ENCODE measurements around the gene ZSCAN10. TPM values are rescaled to one million over a fixed set of nuclear protein-coding genes. Genes with fewer than 3 reads are reported as not detected.

ZSCAN10 gene
- total and polyA plus RNA-seq, 2 of the 13 experiments (the other 11 are each of a cell fraction or from before 2014, with no cell fraction given): not detected

DNA sequence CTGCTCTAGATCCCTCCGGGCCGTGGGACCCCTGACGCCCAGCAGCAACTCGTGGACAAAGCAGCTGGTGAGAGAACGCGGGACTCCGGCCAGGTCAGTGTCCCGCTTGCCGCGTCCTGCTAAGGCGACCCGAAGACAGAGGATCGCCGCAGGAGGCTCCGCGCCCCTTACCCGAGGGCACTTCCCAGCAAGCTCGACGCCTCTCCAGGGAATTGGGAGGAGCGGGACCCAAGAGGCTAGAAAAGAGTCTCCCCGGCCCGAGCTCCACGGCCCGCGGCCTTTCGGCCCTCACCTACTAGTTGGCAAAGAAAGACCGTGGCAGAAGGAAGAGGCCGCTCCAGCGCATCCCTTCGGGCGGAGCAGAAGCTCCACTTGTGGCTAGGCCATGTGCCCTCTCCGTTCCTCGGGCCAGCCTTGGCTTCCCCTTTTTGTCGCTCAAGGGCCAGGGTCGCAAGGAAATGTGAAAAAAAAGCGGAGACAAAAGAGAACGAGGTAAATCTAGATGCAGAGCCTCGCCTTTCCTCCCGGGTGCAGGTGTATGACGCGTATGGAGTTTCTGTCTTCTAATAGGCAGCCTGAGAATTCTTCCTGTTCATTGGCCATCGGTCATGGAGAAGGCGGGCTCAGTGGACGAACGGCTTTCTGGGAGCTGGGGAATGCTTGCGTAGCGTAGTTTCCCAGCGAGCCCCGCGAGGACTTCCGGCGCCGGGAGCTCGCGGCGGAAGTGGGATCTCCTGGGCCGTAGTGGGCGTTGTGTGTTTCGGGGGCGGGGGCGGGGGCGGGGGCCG is 35.4 kb upstream of the ZSCAN10 start, which contains the start of gene ZNF213 (continued):
- TF ChIP-seq ZNF317 (CRISPR knock-in tag; IDR thresholded peaks at IDR 0.05): no peak
- no peak for TF ChIP-seq GATA4 (IDR thresholded peaks at IDR 0.05; ENCODE audit: borderline replicate concordance, low read depth)
- no peak for TF ChIP-seq KLF13 (CRISPR knock-in tag; IDR thresholded peaks at IDR 0.05)
- 0 out of 2 replicates have a peak, but pooled peaks have one; percentile 11 for TF ChIP-seq FOXJ3 (CRISPR knock-in tag; IDR thresholded peaks at IDR 0.05; ENCODE audit: borderline replicate concordance)
- no peak for TF ChIP-seq ZNF550 (CRISPR knock-in tag; IDR thresholded peaks at IDR 0.05; ENCODE audit: borderline replicate concordance)
- no peak for TF ChIP-seq ZNF792 (CRISPR knock-in tag; IDR thresholded peaks at IDR 0.05)
- no peak for TF ChIP-seq BRD4 (CRISPR knock-in tag; IDR thresholded peaks at IDR 0.05)
- TF ChIP-seq CCAR2 (optimal IDR thresholded peaks at IDR 0.05; ENCODE audit: low read depth, low read length): no peak
- TF ChIP-seq ELF1 (CRISPR knock-in tag; IDR thresholded peaks at IDR 0.05): peak; percentile 74; the same call in 1 of the 2 replicates
- TF ChIP-seq HOXA9 (CRISPR knock-in tag; IDR thresholded peaks at IDR 0.05; ENCODE audit: borderline replicate concordance): no peak; the same call in 1 of the 2 replicates
- no peak for TF ChIP-seq ZNF432 (CRISPR knock-in tag; IDR thresholded peaks at IDR 0.05; ENCODE audit: borderline replicate concordance)
- TF ChIP-seq HNRNPLL (IDR thresholded peaks at IDR 0.05; ENCODE audit: low read depth, low read length, poor library complexity, severe bottlenecking): no peak
- TF ChIP-seq NFYC (CRISPR knock-in tag; IDR thresholded peaks at IDR 0.05): peak; percentile 89
- no peak for TF ChIP-seq HMG20B (CRISPR knock-in tag; conservative IDR thresholded peaks at IDR 0.05)
- TF ChIP-seq ZNF20 (CRISPR knock-in tag; IDR thresholded peaks at IDR 0.05): no peak
- no peak for TF ChIP-seq PLRG1 (conservative IDR thresholded peaks at IDR 0.05)
- no peak for TF ChIP-seq STAT6 (CRISPR knock-in tag; IDR thresholded peaks at IDR 0.05; ENCODE audit: borderline replicate concordance)
- TF ChIP-seq HDAC6 (IDR thresholded peaks at IDR 0.05; ENCODE audit: low read depth, low read length): no peak
- TF ChIP-seq ZSCAN30 (CRISPR knock-in tag; IDR thresholded peaks at IDR 0.05): no peak
- no peak for TF ChIP-seq ZNF10 (CRISPR knock-in tag; IDR thresholded peaks at IDR 0.05; ENCODE audit: borderline replicate concordance, low read depth)
- no peak for TF ChIP-seq ZIK1 (CRISPR knock-in tag; IDR thresholded peaks at IDR 0.05; ENCODE audit: borderline replicate concordance, low read depth)
- no peak for TF ChIP-seq RORA (CRISPR knock-in tag; IDR thresholded peaks at IDR 0.05)
- no peak for TF ChIP-seq FOXC1 (CRISPR knock-in tag; IDR thresholded peaks at IDR 0.05; ENCODE audit: borderline replicate concordance)
- TF ChIP-seq, protein P1, sequence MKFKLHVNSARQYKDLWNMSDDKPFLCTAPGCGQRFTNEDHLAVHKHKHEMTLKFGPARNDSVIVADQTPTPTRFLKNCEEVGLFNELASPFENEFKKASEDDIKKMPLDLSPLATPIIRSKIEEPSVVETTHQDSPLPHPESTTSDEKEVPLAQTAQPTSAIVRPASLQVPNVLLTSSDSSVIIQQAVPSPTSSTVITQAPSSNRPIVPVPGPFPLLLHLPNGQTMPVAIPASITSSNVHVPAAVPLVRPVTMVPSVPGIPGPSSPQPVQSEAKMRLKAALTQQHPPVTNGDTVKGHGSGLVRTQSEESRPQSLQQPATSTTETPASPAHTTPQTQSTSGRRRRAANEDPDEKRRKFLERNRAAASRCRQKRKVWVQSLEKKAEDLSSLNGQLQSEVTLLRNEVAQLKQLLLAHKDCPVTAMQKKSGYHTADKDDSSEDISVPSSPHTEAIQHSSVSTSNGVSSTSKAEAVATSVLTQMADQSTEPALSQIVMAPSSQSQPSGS (CRISPR knock-in tag; IDR thresholded peaks at IDR 0.05): no peak
- 0 out of 2 replicates have a peak, but pooled peaks have one; percentile 52 for TF ChIP-seq RNF2 (conservative IDR thresholded peaks at IDR 0.05; ENCODE audit: low read depth)
- no peak for TF ChIP-seq NFATC3 (CRISPR knock-in tag; IDR thresholded peaks at IDR 0.05)
- no peak for TF ChIP-seq TCF7L2 (IDR thresholded peaks at IDR 0.05; ENCODE audit: low read depth, low read length)
